NCI-H82 treated with DMSO at 0.1 percent for 48 hours (cell line): ENCODE measurements around the gene NDUFA6.
"Not testable (repeated sequence)": the region's sequence is repeated elsewhere in the genome, so short reads cannot be mapped to it uniquely, and the experiment has no call there.

Source experiments
- DNase-seq: peaks from one replicate; lab custom pipeline; 2025; ENCODE audit not compliant: unreplicated experiment; lab: John Stamatoyannopoulos, UW

The NDUFA6 gene

DNA sequence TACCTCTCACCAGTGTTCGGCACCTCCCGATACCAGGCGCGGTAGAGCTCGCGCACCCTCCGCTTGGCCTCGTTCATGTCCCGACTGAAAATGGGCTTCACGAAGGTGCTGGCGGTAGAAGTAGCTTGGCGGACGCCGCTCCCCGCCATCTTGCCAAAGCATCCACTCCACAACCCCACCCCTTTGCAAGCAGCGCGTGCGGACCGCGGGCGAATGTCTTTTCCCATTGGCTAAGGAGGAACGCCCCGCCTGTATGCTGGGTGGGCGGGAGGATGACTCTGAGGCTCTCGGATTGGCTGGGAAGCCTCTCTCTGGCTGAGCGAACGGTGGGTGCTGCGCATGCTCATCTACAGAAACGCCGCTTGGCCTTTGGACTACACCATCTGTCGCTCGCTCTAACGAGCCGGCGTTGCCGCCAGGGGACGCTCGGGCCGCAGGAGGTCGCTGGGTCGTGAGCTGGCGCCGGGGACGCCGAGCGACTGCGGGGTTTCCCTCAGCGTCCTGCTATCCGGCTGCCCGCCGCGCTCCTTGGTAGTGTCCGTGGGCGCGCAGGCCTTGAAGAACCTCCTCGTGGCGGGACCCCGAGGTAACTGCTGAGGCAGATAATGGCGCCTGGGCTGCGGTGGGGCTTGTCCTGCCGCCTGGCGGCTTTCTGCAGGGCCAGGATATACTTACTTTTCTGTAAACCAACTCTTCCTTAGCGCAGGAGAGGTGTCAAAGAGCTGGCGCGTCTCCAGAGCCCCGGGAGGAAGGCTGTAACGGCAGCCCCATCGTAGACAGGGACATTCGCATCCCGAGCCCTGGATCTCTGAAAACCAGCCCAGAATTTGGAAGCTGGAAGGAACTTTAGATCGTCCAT, at the start of gene NDUFA6:
Gene NDUFA6, minus strand, starts transcription at position 177 of the 859 bp plus-strand sequence. Its CDS starts 28 bp downstream, at position 149.
- peak; percentile 95 for DNase-seq

DNA sequence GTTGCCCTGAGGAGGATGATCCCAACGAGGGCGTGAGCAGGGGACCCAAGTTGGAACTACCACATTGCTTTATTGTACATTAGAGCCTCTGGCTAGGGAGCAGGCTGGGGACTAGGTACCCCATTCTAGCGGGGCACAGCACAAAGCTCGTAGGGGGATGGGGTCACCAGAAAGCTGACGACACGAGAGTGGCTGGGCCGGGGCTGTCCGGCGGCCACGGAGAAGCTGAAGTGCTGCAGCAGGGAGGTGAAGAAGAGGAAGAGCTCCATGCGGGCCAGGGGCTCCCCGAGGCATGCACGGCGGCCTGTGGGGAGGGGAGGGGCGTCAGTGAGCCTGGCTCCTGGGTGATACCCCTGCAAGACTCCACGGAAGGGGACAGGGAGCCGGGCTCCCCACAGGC, 49.6 kb upstream of the NDUFA6 start:
- DNase-seq, result not testable (repeated sequence)

DNA sequence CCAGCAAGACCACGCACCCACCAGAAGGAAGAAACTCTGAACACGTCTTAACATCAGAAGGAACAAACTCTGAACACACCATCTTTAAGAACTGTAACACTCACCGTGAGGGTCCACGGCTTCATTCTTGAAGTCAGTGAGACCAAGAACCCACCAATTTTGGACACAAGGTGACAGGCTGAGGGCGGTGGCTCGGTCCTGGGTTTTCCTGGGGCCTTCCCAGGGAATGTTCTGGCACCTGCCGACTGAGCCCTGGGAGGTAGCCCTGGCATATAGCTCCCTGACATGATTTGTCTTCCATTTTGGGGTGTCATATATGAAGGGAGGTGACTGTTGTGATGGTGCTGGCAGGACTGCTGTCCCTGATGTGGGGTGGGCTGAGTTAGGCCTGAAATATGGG, 48.9 kb upstream of the NDUFA6 start:
- not testable (repeated sequence) for DNase-seq

DNA sequence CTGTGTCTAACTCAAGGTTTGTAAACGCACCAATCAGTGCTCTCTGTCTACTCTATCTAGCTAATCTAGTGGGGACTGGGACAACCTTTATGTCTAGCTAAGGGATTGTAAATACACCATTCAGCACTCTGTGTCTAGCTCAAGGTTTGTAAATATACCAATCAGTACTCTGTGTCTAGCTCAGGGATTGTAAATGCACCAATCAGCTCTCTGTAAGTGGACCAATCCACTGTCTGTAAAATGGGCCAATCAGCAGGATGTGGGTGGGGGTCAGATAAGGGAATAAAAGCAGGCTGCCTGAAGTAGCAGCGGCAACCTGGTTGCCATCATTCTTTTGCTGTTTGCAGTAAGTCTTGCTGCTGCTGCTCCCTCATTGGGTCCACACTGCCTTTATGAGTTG, 48.4 kb upstream of the NDUFA6 start:
- DNase-seq, result no peak

DNA sequence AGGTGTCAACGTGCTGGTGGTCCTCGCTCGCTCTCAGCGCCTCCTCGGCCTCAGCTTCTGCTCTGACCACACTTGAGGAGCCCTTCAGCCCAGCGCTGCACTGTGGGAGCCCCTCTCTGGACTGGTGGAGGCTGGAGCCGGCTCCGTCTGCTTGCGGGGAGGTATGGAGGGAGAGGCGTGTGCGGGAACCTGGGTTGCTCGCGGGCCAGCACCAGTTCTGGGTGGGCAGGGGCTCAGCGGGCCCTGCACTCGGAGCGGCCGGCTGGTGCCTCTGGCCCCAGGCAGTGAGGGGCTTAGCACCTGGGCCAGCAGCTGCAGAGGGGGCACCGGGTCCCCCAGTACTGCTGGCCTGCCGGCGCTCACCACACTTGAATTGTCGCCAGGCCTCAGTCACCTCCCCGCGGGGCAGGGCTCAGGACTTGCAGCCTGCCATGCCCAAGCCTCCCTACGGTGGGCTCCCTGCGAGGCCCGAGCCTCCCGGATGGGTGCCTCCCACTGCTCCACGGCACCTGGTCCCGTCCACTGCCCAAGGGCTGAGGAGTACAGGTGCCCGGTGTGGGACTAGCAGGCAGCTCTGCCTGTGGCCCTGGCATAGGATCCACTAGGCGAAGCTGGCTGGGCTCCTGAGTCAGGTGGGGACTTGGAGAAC, 47.7 kb upstream of the NDUFA6 start:
- no peak for DNase-seq

DNA sequence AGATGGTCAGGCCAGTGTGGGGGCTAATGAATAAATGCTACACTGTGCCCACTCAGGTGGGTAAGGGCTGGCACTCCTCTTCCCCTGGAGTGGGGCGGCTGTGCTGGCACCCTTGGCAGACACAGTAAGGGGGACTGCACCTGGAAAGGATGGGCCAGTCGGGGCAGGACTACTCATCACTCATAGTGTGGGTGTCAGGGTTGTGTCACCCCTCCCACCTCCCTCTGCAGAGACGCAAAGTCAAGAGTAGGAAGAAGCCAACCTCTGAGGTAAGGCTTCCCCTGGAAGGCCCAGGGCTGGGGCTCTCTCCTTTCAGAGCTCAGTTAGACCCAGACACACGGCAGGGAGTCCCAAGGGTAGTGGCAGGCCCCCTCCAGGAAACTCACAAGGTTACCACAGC, 45.1 kb upstream of the NDUFA6 start:
- DNase-seq, result not testable (repeated sequence)

DNA sequence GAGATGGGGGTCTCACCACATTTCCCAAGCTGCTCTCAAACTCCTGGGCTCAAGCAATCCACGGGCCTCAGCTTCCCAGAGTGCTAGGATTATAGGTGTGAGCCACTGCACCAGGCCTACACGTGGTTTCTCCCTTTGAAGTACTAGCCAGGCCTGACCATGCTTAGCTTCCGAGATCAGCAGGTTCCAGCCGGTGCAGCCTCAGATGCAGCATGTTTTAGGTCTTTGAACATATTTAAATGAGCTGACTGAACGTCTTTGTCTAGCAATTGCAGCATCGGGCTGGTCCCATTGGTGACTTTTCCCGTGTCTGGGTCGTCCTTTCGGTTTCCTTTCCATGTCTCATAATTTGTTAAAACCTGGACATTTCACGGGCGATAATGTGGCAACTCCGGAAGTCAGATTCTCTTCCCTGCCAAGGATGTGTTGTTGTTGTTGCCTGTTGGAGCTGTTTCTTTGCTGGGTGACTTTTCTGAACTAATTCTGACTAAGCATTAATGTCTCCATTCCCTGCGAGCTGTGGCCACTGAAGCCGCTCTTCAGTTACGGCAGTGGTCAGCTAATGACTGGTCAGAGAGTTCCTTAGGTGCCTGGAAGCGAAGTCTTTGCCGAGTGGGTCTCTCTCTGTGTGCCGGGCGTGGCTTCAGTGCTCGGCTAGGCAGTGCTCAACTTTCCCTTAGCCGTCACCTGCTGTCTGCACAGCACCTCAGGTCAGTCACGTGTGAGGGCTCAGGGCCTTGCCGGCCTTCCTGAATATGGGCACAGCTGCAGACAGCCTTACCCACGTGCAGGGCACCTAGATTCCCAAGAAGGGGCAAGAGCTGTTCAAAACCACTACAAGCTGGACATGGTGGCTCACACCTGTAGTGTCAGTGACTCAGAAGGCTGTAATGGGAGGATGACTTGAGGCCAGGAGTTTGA, 43.8 kb upstream of the NDUFA6 start:
- DNase-seq, result no peak

DNA sequence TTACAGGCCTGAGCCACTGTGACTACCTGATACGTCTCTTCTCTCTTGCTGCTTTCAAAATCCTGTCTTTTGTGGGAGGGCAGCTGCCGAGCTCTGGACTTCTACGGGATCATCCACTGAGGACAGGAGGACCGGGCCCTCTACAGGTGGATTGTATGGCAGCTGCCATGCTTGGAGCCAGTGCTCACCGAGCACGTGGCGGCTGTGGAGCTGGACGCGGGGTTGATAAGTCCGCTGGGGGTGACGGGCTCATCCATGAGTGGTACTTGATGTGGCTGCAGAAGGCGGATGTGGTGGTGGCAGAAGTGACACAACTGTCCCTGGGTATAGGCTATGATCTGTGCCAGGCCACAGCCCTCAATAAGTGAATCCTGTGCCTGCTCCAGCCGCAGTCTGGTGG, 41.9 kb upstream of the NDUFA6 start:
- DNase-seq, result no peak

DNA sequence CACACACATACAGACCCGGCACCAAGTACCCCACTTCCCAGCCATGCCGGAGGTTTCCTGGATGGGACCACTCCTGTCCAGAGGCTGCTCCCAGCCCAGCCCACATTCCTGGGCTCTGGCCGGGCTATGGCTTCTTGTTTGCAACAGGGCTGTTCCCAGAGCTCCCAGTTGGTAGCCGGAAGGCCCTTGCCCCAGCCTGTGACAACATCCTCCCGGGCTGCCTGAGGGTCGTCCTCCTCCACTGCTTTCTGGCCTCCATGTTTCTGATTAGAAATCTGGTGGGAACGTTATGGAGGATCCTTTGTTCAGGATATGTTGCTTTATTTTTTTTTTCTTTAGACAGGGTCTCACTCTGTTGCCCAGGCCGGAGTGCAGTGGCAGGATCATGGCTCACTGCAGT, 41.0 kb upstream of the NDUFA6 start:
- no peak for DNase-seq

DNA sequence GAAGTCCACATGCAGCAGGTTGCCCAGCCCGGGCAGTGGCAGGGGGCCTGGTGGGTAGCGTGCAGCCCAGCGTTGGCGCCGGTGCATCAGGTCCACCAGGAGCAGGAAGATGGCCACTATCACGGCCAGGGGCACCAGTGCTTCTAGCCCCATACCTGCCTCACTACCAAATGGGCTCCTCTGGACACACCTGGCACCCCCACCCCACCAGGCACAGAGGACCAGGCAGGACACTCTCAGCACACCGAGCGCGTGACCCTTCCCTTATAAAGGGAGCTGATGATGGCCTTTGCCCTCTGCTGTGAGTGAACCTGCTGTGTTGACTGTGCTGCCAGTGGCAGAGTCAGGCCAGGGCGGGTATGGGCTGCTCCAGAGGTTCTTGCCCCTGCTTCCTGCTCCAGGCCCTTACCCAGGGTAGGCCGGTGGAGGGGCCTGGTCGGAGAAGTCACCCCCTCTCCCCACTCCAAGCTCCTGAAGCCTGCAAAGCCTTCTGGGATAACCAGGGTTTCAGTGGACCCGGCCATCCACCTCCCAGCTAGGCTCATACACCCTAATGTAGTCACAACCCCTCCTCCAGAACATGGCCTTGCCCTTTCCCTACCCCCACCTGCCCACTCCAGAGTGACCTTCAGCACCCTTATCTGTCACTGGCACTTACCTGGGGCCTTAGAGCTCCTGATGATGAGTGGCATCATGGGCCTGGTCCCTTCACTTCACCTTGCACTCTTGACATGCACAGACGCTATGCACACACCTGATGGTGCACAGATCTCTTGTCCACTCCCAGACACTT, 40.3 kb upstream of the NDUFA6 start, which contains the start of gene CYP2D6:
Gene CYP2D6, minus strand, starts transcription at position 172 of the 793 bp plus-strand sequence. Its CDS starts 19 bp downstream, at position 153.
- DNase-seq, result not testable (repeated sequence)

DNA sequence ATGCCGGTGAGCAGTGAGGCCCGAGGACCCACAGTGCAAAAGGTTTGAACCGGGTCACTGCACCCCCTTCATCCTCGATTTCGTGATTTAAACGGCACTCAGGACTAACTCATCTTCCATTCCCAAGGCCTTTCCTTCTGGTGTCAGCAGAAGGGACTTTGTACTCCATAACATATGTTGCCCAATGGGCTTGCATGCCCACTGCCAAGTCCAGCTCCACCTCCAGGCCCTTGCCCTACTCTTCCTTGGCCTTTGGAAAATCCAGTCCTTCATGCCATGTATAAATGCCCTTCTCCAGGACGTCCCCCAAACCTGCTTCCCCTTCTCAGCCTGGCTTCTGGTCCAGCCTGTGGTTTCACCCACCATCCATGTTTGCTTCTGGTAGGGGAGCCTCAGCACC, 39.6 kb upstream of the NDUFA6 start:
- DNase-seq, result not testable (repeated sequence)

DNA sequence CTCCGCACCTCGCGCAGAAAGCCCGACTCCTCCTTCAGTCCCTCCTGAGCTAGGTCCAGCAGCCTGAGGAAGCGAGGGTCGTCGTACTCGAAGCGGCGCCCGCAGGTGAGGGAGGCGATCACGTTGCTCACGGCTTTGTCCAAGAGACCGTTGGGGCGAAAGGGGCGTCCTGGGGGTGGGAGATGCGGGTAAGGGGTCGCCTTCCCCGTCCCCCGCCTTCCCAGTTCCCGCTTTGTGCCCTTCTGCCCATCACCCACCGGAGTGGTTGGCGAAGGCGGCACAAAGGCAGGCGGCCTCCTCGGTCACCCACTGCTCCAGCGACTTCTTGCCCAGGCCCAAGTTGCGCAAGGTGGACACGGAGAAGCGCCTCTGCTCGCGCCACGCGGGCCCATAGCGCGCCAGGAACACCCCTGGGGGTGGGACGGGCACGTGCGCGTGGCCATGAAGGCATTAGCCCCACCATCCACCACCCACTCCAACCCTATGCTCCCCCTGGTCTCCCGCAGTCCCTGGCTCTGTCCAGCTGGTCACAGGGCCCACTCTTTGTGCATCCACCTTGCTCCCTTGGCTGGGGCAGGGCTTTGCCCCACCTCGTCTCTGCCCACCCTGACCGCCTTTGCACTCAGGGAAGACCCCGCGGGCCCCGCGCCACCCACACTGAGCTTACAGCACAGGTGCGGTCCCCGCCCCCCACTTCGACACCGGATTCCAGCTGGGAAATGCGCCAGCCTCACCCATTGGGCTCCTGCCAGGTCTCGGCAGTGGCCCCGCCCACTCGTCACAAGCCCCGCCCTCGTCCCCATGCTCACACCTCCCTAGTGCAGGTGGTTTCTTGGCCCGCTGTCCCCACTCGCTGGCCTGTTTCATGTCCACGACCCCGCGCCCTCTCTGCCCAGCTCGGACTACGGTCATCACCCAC, 38.5 kb upstream of the NDUFA6 start:
- not testable (repeated sequence) for DNase-seq

DNA sequence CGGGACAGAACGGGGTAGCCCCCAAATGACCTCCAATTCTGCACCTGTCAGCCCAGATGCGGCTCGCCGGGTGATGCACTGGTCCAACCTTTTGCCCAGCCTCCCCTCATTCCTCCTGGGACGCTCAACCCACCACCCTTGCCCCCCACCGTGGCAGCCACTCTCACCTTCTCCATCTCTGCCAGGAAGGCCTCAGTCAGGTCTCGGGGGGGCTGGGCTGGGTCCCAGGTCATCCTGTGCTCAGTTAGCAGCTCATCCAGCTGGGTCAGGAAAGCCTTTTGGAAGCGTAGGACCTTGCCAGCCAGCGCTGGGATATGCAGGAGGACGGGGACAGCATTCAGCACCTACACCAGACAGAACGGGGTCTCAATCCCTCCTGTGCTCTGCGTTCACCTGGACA, 37.4 kb upstream of the NDUFA6 start:
- DNase-seq, result not testable (repeated sequence)

DNA sequence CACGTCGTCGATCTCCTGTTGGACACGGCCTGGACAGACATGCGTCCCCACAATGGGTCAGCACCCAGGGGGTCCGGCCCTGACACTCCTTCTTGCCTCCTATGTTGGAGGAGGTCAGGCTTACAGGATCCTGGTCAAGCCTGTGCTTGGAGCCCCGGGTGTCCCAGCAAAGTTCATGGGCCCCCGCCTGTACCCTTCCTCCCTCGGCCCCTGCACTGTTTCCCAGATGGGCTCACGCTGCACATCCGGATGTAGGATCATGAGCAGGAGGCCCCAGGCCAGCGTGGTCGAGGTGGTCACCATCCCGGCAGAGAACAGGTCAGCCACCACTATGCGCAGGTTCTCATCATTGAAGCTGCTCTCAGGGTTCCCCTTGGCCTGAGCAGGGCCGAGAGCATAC, 37.0 kb upstream of the NDUFA6 start:
- DNase-seq, result no peak

DNA sequence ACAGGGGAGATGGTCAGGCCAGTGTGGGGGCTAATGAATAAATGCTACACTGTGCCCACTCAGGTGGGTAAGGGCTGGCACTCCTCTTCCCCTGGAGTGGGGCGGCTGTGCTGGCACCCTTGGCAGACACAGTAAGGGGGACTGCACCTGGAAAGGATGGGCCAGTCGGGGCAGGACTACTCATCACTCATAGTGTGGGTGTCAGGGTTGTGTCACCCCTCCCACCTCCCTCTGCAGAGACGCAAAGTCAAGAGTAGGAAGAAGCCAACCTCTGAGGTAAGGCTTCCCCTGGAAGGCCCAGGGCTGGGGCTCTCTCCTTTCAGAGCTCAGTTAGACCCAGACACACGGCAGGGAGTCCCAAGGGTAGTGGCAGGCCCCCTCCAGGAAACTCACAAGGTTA, 33.0 kb upstream of the NDUFA6 start:
- not testable (repeated sequence) for DNase-seq

DNA sequence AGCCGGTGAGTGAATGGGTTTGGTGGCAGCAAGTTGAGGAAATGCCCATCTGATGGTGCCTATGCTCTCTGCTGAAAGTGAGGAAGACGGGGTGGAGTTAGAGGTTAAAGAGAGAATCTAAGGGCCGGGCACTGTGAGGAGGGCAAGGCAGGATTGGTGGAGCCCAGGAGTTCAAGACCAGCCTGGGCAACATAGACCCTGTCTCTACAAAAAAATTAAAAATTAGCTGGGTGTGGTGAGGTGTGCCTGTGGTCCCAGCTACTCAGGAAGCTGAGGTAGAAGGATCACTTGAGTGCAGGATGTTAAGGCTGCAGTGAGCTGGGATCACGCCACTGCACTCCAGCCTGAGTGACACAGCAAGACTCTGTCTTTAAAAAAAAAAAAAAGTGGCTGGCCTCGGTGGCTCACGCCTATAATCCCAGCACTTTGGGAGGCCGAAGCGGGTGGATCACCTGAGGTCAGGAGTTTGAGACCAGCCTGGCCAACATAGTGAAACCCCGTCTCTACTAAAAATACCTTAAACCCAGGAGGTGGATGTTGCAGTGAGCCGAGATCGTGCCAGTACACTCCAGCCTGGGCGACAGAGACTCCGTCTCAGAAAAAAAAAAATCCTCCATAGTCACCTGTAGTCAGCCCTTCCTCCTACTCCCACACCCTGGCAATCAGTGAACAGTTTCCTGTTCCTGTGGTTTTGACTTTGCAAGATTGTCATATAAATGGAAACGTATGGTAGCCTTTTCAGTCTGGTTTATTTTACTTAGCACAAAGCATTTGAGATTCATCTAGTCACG, 29.9 kb upstream of the NDUFA6 start:
- not testable (repeated sequence) for DNase-seq

DNA sequence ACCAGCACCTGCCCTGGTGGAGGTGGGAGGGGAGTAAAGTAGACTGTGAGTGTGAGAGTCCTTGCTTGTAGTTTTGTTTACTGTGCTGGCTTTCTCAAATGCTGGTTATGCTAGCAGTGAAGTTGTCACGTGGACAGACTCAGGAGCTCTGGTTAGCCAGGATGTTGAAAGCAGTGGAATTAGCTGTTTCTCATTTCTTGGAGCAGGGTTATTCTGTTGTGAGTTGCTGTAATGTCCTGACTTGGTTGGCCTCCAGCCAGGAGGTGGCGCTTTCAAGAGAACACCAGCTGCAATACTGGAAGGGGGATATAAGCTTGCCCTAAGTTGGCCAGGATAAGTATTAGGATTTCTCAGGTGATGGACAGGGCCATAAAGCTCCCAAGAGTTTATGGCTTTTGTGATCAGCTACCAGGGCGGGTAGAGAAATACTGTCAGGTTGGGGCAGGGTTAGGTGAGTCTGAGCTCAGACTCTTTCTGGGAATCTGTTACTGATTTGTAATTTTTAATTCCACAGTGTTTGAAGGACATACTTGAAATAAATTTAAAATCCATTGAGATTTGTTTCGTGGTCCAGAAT, 26.4 kb upstream of the NDUFA6 start:
- DNase-seq, result no peak

DNA sequence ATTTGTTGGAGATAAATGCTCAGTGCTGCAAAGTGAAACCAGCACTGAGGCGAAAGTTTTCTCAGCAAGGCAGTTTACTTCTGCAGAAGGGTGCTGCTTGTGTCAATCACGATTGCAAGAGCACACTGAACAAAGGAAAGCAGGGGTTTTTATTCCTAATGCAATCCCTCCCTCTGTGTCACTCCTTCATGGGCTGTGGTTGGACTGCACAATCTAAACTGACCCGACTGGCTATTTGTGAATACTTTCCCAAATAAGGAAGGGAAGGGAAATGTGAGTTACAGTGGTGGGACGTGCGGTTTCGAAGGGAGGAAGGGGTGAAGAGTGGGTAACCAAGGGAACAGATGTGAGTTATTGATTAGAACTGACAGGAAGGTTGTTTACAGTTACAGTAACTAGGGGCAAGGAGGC, 24.9 kb upstream of the NDUFA6 start:
- not testable (repeated sequence) for DNase-seq
